Cardiac muscle cell (in vitro differentiated cells and primary cell): Measurements from ENCODE around the gene MUC20. TPM values are rescaled to one million over a fixed set of nuclear protein-coding genes. Genes with fewer than 3 reads are reported as not detected.

ENCODE experiments used
- DNase-seq, 2 donors: peaks; one replicate each; pipeline versions ENCODE4 v3.0.0 to v3.0.0-alpha.2; 2010 to 2017; ENCODE audit warnings: low read depth in 1 of 2, low spot score in 1 of 2
- H3K27ac ChIP-seq: fragments of 200-600 bp; sonication (generic); 2 replicates; pipeline ENCODE4 v1.5.1; 2016
- H3K27me3 ChIP-seq: fragments of 200-600 bp; sonication (generic); 2 replicates; pipeline ENCODE4 v1.6.0; 2016; ENCODE audit warnings: control low read depth
- H3K36me3 ChIP-seq: fragments of 200-600 bp; sonication (generic); 2 replicates; pipeline ENCODE4 v1.5.1; 2016; ENCODE audit warnings: control low read depth
- H3K4me1 ChIP-seq: fragments of 200-600 bp; sonication (generic); 2 replicates; pipeline ENCODE4 v1.8.1; 2017; ENCODE audit warnings: low read depth, mild to moderate bottlenecking, mixed run types
- H3K4me3 ChIP-seq: fragments of 200-600 bp; sonication (generic); 2 replicates; pipeline ENCODE4 v1.5.1; 2016; ENCODE audit warnings: mild to moderate bottlenecking
- H3K9me3 ChIP-seq: fragments of 200-600 bp; sonication (generic); 2 replicates; pipeline ENCODE4 v1.5.1; 2017; ENCODE audit warnings: low read depth, mild to moderate bottlenecking, control low read depth
- CTCF ChIP-seq: IDR thresholded peaks from 2 replicates; pipeline ENCODE4 v1.5.1; 2012; ENCODE audit warnings: low read depth, mild to moderate bottlenecking, low read length
- polyA plus RNA-seq: library from polyadenylated mRNA; unstranded; fragments of >200 nt; fragmentation: Nextera tagmentation; extraction: Ambion mirVana; gene quantifications from 2 replicates; pipeline ENCODE4 v1.2.1, GENCODE V29; 2016
- total RNA-seq: library from RNA; depleted of rRNA; stranded (reverse); fragments of >200 nt; gene quantifications from 2 replicates; pipeline ENCODE4 v1.2.3, GENCODE V29; 2016

Gene MUC20
- total and polyA plus RNA-seq, 2 experiments from 2014 or later = 5.5 to 8.7 TPM

GRCh38 chr3:195754906-195755305 lies 34.1 kb downstream of the MUC20 start:
- DNase-seq = no peak
- Histone ChIP-seq H3K36me3 (no peaks in the 10 kb centered on the region), H3K27me3 (no peaks in the 10 kb centered on the region), H3K9me3 (no peaks in the 10 kb centered on the region), H3K4me1 (no peaks in the 10 kb centered on the region), H3K4me3 (no peak overlapping the region), H3K27ac (no peak overlapping the region)
- no peak for TF ChIP-seq CTCF

GRCh38 chr3:195755391-195755790 lies 34.6 kb downstream of the MUC20 start:
- TF ChIP-seq CTCF = no peak
- Histone ChIP-seq H3K36me3 (no peaks in the 10 kb centered on the region), H3K27ac (no peak overlapping the region), H3K4me1 (no peaks in the 10 kb centered on the region), H3K4me3 (no peak overlapping the region), H3K9me3 (no peaks in the 10 kb centered on the region), H3K27me3 (no peaks in the 10 kb centered on the region)
- DNase-seq = no peak

GRCh38 chr3:195755791-195756676 lies 35.3 kb downstream of the MUC20 start:
- Histone ChIP-seq H3K4me3 (no peak overlapping the region), H3K27ac (no peak overlapping the region), H3K9me3 (no peaks in the 10 kb centered on the region), H3K36me3 (no peaks in the 10 kb centered on the region), H3K27me3 (no peaks in the 10 kb centered on the region), H3K4me1 (no peaks in the 10 kb centered on the region)
- DNase-seq = no peak
- TF ChIP-seq CTCF = no peak

GRCh38 chr3:195757438-195757770 lies 36.6 kb downstream of the MUC20 start:
- no peaks in the 10 kb centered on the region for H3K36me3 ChIP-seq
- H3K27me3 ChIP-seq = no peaks in the 10 kb centered on the region
- H3K4me1 ChIP-seq = no peaks in the 10 kb centered on the region
- H3K9me3 ChIP-seq = no peaks in the 10 kb centered on the region
- H3K27ac ChIP-seq = no peak overlapping the region
- DNase-seq = no peak
- TF ChIP-seq CTCF = no peak
- no peak overlapping the region for H3K4me3 ChIP-seq

- TF ChIP-seq CTCF = no peak
- no peaks in the 10 kb centered on the region for H3K9me3 ChIP-seq
- no peak overlapping the region for H3K27ac ChIP-seq
- H3K36me3 ChIP-seq = no peaks in the 10 kb centered on the region
- H3K27me3 ChIP-seq = no peaks in the 10 kb centered on the region
- DNase-seq = no peak
- no peak overlapping the region for H3K4me3 ChIP-seq
- H3K4me1 ChIP-seq = no peaks in the 10 kb centered on the region
Measured at GRCh38 chr3:195757827-195758226, 37.0 kb downstream of the MUC20 start.
